Amniotic epithelial cell (primary cell): ENCODE data around the gene FAM111A.

ENCODE experiments used
- DNase-seq: peaks from one replicate; pipeline ENCODE4 v3.0.0-alpha.2; 2010; ENCODE audit warnings: low read depth

The FAM111A gene

DNA sequence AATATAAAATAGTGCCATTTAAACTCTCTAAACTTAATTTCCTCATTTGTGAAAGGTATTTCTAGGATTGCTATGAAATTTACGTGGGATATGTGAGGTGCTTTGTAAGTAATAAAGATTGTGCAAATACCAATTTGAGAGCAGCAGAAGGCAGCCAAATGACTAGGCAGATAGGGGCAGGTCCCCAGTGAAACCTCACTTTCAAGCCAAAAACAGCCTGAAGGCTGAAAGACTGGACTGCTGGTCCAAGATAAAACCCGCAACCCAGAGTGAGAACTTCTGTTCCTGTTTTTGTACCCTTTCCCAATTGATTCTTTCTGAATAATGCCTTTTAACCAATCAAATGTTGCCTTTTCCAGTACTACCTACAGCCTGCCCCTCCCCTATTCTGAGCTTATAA, 36.5 kb downstream of the FAM111A start:
- no peak for DNase-seq

DNA sequence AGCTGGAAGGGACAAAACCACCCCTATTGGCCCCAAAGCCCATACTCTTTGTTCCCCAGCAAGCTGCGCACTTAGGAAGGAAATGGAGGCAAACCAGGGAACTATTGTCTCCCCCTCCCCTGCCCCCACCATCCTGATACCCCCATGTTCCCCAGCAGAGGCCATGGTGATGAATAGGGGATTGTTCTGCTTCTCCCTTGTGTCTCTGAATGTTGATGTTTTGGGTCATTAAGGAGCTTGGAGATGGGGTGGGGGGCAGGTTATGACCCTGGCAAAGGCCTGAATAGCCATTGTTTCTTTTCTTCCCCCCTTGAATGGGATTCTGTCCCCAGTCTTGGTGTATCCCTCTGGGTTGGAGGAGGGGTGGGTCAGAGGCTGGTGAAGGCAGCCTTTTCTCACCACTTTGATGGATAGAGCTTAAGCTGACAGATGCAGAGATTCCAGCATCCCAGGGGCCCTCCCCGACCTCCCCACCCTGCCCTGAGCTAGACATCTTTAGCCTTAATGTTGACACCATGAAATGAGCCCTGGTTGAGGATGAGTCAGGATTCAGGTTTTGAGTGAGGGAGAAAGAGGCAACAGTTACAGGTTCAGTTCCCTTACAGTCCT, 37.6 kb downstream of the FAM111A start:
- DNase-seq: no peak

DNA sequence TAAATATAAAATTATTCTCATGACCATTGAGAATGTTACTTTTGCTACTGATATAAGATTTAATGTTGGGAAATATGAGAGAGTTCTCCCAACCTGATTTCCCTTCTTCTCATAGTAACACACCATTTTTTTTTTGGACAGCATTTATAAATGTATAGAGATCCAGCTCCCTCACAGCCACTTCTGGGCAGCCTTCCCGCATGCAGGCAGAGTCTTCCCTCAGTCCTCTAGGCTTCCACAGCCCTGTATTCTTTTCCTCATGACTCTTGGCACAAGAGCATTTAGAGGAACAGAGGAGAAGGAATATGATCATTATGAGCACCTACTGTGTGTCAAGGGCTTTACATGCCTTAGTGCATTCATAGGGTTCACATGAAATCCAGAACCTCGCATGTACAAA, 38.3 kb downstream of the FAM111A start:
- DNase-seq: no peak

DNA sequence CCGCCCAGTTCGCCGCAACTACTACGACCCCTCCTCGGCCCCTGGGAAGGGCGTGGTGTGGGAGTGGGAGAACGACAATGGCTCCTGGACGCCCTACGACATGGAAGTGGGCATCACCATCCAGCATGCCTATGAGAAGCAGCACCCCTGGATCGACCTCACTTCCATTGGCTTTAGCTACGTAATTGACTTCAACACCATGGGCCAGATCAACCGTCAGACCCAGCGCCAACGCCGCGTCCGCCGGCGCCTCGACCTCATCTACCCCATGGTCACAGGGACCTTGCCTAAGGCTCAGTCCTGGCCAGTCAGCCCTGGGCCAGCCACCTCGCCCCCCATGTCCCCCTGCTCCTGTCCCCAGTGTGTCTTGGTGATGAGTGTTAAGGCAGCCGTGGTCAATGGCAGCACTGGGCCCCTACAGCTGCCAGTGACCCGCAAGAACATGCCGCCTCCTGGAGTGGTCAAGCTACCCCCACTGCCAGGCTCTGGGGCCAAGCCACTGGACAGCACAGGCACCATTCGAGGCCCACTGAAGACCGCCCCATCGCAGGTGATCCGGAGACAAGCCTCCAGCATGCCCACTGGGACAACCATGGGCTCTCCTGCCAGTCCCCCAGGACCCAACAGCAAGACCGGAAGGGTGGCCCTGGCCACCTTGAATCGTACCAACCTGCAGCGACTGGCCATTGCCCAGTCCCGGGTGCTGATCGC, 39.2 kb downstream of the FAM111A start:
- no peak for DNase-seq

DNA sequence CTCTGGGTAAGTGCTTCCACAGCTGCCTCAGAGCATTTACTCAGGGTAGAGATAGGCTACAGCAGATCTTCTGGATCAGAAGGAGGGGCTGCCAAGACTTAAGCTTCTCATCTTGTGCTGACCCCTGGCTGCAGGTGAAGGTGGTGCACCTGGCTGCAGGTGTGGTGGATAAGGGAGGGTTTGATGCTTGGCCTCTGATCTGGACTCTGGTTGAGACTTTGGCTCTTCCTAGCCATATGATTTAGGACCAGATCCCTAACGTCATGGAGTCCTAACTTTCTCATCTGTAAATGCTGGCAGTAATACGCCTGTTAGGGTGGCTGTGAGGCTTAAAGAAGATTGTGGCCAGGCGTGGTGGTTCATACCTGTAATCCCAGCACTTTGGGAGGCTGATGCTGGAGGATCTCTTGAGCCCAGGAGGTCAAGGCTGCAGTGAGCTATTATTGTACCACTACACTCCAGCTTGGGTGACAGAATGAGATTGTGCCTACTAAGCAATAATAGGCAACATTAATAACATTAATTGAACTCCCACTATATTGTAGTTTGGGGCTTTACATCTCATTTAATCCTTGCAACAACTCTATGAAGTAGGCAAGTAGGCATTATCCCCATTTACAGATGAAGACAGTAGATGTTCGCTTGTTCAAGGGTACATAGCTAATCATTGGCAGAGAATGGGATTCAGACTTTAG, 39.9 kb downstream of the FAM111A start:
- no peak for DNase-seq

- DNase-seq: peak; percentile 74
Observed at GRCh38 chr11:59183771-59184170, 41.1 kb downstream of the FAM111A start.

DNA sequence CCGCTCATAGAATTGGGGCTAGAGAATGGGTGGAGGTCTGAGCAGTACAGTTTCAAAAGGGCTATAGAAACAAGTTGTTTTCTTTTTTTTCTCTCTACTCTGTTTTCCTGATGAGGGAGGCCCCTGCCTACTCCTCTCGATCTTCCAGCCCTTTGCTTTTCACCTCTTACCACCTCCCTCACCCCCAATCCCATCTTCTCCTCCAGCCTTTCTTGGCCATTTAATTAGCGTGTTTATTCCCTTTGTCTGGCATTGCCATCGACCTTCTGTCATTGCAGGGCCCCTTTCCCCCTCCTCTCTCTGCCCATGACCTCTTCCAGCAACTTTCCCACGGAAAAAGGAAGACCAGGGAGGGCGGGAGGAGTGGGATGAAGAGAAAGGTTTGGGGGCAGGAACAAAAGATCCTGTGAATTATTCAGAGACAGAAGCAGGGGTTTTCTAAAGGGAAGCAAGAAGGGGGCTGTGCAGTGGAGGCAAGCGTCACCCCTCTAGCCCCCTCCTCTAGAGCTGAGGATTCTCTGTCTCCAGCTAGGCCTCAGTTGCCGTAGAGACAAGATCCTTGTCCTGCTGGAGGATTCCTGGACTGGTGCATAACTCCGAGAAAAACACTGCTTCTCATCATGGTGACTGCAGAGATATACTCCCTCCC, 42.2 kb downstream of the FAM111A start:
- no peak for DNase-seq

GRCh38 chr11:59185386-59185945, 42.8 kb downstream of the FAM111A start:
- DNase-seq: no peak

DNA sequence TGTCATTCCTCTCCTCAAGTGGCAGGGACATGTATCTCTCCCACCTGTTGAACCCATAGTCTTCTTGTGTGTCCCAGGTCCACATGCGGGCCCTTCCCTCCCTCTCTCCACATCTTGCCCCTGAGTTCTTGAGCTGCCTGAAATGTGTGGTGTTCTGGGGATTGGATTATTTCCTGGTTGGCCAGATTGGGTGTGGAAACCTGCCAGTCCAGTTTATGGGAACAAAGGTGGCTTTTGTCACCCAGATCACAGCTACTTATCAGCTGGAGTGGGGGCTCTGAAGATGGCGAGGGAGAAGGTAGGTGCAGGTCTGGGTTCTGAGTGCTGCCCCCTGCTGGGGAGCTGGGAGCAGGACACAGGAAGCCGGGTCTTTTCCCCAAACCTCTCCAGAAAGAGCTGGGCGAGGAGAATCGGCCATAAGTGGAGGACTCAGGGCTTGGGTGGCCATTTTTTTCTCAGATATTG, 43.5 kb downstream of the FAM111A start:
- DNase-seq: peak; percentile 19

GRCh38 chr11:59187035-59187434, 44.4 kb downstream of the FAM111A start:
- DNase-seq: no peak

- no peak for DNase-seq
Observed at GRCh38 chr11:59187587-59187986, 44.9 kb downstream of the FAM111A start.

DNA sequence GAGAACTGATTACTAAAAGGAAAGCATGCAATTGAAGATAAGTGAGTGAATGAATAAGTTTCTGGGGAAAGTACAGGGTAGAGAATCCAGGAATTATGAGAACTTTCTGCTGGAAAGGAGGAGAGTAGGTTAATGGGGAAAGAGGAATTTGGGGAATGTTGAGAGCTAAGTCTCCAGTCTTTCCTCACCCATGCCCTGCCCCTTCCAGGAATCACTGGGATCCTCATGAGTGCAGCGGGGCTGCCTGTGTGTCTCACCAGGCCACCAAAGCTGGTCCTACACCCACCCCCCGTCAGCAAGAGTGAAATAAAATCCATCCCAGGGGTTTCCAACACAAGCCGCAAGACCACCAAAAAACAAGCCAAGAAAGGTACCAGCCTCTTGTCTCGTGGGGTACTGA, 46.3 kb downstream of the FAM111A start:
- DNase-seq: peak; percentile 25

DNA sequence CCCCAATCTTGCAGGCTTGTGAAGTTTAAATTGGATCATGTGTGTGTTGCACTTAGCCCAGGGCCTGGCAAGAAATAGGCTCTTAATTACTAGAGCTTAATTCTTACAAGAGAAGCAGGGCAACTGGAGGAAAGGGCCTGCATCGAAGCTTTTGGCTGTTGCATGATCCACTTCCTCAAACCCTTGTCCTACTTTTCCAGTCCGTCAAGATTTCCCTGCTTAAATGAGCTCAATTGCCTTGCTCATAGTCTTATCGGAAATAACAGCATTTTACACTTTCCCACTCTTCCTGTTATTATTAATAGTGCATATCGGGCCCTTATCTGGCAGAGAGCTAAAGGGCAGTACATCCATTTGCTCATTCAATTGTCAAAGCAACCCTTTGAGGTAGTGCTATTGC, 47.3 kb downstream of the FAM111A start:
- DNase-seq: no peak

DNA sequence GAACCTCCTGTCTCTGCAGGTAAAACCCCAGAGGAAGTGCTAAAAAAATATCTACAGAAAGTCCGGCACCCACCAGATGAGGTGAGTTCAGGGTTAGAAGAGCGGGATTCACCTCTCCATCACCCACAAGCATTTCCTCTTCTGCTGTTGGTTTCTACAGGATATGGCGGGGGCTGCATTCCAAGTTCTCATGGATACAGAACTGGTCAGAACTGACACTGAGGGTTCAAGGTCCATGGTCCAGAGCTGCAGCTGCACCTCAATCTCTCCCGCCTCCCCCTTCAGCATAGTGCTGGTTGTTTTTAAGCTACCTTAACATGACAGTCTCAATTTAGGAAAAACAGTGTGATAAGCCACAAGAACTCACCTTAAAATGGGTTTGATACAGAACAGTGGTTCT, 48.4 kb downstream of the FAM111A start:
- no peak for DNase-seq

DNA sequence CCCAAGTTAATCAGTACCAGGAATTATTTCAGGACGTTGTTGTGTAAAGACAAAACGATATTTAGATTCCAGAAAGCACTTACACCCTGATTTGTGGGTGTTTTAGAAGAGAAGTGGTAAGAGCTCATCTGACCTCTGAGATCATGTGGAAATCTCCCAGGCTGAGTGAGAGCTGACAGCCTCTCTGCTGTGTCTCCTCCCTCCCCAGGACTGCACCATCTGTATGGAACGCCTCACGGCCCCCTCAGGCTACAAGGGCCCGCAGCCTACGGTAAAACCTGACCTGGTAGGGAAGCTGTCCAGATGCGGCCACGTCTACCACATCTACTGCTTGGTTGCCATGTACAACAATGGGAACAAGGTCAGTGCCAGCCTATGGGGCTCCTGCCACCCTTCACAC, 49.2 kb downstream of the FAM111A start:
- no peak for DNase-seq

GRCh38 chr11:59192446-59193020, 49.9 kb downstream of the FAM111A start:
- DNase-seq: no peak

DNA sequence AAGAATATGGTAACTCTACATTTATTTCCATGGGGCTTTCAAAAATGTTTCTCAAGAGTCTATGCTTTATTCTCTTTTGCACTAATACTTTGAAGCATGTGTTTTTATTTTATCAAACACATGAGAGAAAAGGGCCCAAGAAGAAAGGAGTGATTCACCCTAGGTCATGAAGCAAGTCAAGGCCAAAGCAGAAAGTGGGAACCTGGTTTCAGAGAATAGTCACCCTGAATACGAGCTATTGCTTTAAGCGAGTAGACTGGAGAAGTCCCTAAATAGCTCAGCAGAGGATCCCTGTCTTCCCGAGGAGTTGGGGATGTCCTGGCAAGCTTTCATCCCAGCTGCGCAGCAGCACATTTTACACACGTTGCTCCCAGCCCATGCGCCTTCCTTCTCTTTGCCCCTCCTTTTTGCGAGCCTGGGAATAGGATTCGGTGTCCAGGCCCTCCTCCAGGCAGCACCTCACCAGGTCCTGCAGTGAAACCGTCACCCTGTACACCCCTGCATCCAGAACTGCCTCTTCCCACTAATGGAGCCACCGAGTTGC, 51.0 kb downstream of the FAM111A start:
- no peak for DNase-seq

DNA sequence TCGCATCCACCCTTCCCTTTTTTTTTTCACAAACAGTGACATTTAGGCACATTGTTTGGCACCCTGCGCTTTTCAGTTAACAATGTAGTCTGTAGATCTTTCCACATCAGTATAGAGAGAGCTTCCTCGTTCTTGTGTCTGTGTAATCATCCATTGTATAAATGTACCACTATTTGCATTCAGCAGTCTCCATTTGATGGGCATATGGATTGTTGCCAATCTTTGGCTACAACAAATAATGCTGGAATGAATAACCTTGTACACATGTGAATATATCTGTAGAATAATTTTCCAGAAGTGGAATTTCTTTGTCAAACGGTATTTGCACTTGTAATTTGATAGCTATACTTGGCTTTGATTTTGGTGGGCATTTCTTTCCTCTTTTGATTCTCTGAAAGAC, 52.9 kb downstream of the FAM111A start:
- DNase-seq: no peak

GRCh38 chr11:59196777-59197176, 54.1 kb downstream of the FAM111A start:
- DNase-seq: no peak

- peak; percentile 69 for DNase-seq
Observed at GRCh38 chr11:59197991-59198390, 55.3 kb downstream of the FAM111A start.

- DNase-seq: no peak
Observed at GRCh38 chr11:59198726-59199125, 56.1 kb downstream of the FAM111A start.
